GM12878 (cell line): ENCODE data around the gene CSTPP1. TPM values are rescaled to one million over a fixed set of nuclear protein-coding genes. Genes with fewer than 3 reads are reported as not detected.

ENCODE experiments used
- EGR1 ChIP-seq, 2 experiments: IDR thresholded peaks; 1 replicate in 1 of 2; 2 replicates in 1 of 2; pipeline ENCODE4 v1.6.1; 2011 to 2012; ENCODE audit warnings: low read depth in 2 of 2, low read length in 2 of 2, borderline replicate concordance in 1 of 2, mild to moderate bottlenecking in 1 of 2, moderate library complexity in 1 of 2
- HDGF ChIP-seq: fragments of 450-650 bp; IDR thresholded peaks from 2 replicates; pipeline ENCODE4 v1.6.1; 2016; ENCODE audit warnings: antibody characterized with exemption
- JUND ChIP-seq: IDR thresholded peaks from 2 replicates; pipeline ENCODE4 v1.6.1; 2012; ENCODE audit warnings: low read depth, mild to moderate bottlenecking, low read length, improper control_type of control experiment, moderate library complexity
- KAT2A ChIP-seq: conservative IDR thresholded peaks from 2 replicates; pipeline ENCODE4 v1.6.1; 2011; ENCODE audit warnings: low read depth, low read length; ENCODE audit not compliant: control insufficient read depth
- MTA2 ChIP-seq: fragments of 450-650 bp; IDR thresholded peaks from 2 replicates; pipeline ENCODE4 v1.6.1; 2016; ENCODE audit warnings: low read depth, mild to moderate bottlenecking, moderate library complexity
- MXI1 ChIP-seq: fragments of 150-350 bp; IDR thresholded peaks from 2 replicates; pipeline ENCODE4 v1.6.1; 2011; ENCODE audit warnings: low read depth, mild to moderate bottlenecking, inconsistent platforms, low read length, improper control_type of control experiment
- PKNOX1 ChIP-seq: fragments of 450-650 bp; IDR thresholded peaks from 2 replicates; pipeline ENCODE4 v1.6.1; 2016; ENCODE audit warnings: mild to moderate bottlenecking
- RUNX3 ChIP-seq: IDR thresholded peaks from 2 replicates; pipeline ENCODE4 v1.6.1; 2012; ENCODE audit warnings: low read length, inconsistent platforms
- STAT3 ChIP-seq: IDR thresholded peaks from 2 replicates; pipeline ENCODE4 v1.6.1; 2011; ENCODE audit warnings: low read depth, low read length, improper control_type of control experiment
- TAF1 ChIP-seq: IDR thresholded peaks from 2 replicates; pipeline ENCODE4 v1.6.1; 2011; ENCODE audit warnings: mild to moderate bottlenecking, low read depth, low read length, borderline replicate concordance
- polyA plus RNA-seq, 11 experiments: library from polyadenylated mRNA; depleted of rRNA in 4 of 11; unstranded in 6 of 11; stranded (reverse) in 5 of 11; fragments of >200 nt; fragmentation: Nextera tagmentation in 4 of 11; fragmentation: Illumina TruSeq in 1 of 11; extraction: Ambion mirVana in 4 of 11; extraction: Trizol in 1 of 11; gene quantifications; 1 replicate in 1 of 11; 2 replicates in 10 of 11; pipeline versions ENCODE4 v1.2.1 to v1.2.3, GENCODE V29; 2011 to 2016; ENCODE audit warnings: inconsistent platforms in 2 of 11, missing spikeins in 2 of 11, low read depth in 1 of 11
- total RNA-seq, 4 experiments: library from RNA; depleted of rRNA in 3 of 4; stranded (reverse); fragments of >200 nt in 3 of 4; fragmentation: Illumina TruSeq in 1 of 4; extraction: Trizol in 1 of 4; gene quantifications; 2 replicates each; pipeline versions ENCODE4 v1.2.1 to v1.2.3, GENCODE V29; 2013 to 2021
- TF ChIP-seq, protein P1 (sequence below): fragments of 450-650 bp; IDR thresholded peaks from 2 replicates; pipeline ENCODE4 v1.6.1; 2017; ENCODE audit warnings: mild to moderate bottlenecking

The CSTPP1 gene
- total and polyA plus RNA-seq, 10 of the 15 experiments (the other 5 are each of a cell fraction or from before 2014, with no cell fraction given), result 7.1 to 23.4 (median 17.5) TPM

DNA sequence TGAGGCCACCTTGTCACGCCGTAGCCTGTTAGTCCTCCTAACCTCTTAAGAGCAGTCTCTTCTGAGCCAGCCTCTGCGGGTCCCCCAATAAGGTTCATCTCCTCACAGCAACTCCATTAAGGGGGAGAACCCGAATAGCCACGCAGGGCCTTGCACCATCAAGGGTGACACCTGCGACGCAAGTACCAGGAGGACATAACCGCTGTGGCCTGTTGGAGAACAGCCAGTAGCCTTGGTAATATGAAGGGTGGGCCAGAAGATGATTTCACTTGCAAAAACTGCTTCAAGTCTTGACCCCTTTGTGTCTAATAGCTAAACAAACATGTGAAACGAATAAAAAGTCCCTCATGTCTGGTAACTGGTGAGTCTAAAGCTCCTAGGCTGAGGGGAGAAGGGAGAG, 225.3 kb downstream of the CSTPP1 start (continued):
- TF ChIP-seq, protein P1, sequence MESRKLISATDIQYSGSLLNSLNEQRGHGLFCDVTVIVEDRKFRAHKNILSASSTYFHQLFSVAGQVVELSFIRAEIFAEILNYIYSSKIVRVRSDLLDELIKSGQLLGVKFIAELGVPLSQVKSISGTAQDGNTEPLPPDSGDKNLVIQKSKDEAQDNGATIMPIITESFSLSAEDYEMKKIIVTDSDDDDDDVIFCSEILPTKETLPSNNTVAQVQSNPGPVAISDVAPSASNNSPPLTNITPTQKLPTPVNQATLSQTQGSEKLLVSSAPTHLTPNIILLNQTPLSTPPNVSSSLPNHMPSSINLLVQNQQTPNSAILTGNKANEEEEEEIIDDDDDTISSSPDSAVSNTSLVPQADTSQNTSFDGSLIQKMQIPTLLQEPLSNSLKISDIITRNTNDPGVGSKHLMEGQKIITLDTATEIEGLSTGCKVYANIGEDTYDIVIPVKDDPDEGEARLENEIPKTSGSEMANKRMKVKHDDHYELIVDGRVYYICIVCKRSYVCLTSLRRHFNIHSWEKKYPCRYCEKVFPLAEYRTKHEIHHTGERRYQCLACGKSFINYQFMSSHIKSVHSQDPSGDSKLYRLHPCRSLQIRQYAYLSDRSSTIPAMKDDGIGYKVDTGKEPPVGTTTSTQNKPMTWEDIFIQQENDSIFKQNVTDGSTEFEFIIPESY, result no peak
- no peak for TF ChIP-seq PKNOX1
- no peak for TF ChIP-seq MXI1
- TF ChIP-seq TAF1, result no peak
- no peak for TF ChIP-seq JUND
- no peak for TF ChIP-seq EGR1 (IDR thresholded peaks at IDR 0.05; ENCODE audit: borderline replicate concordance in 1 of 2, low read depth in 2 of 2, low read length in 2 of 2)
- no peak for TF ChIP-seq KAT2A
- TF ChIP-seq STAT3, result no peak
- no peak for TF ChIP-seq MTA2
- TF ChIP-seq HDGF, result no peak
- no peak for TF ChIP-seq RUNX3
